RCC 7860 (cell line): ENCODE results near the gene MINAR1.

Experiments
- DNase-seq: peaks from one replicate; pipeline ENCODE4 v3.0.0-alpha.2; 2015; ENCODE audit warnings: low spot score
- FAIRE-seq: peaks from 2 replicates; lab custom pipeline; 2012; peaks lifted over from hg19 to GRCh38; lab: Jason Lieb, UNC

MINAR1 gene

DNA sequence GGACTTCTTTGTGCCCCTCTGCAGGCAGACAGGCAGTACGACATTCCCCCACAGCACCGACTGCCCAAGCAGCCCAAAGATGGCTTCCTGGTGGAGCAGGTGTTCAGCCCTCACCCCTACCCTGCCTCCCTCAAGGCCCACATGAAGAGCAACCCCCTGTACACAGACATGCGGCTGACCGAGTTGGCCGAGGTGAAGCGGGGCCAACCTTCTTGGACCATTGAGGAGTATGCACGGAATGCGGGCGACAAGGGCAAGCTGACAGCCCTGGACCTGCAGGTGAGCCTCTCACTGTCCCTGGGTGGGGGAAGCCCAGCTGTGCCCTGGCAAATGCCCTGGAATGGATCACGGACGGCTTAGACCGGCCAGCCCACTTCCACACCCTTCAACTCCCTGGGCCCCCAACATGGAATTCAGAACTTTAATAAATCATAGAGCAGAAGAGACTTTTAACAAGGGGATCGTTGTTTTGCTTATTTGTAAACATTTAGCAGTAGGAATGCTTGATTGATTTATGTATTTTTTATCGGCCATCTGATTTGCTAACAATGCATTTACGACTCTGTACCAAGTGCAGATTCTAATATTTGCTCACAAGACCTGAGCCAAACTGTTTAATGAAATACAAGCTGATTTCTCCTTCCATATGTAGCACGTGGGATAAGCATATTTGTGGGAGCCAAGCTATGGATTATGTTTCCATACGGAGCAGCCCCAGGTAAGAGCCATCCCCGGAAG lies 31.1 kb downstream of the MINAR1 start:
- no peak for DNase-seq

DNA sequence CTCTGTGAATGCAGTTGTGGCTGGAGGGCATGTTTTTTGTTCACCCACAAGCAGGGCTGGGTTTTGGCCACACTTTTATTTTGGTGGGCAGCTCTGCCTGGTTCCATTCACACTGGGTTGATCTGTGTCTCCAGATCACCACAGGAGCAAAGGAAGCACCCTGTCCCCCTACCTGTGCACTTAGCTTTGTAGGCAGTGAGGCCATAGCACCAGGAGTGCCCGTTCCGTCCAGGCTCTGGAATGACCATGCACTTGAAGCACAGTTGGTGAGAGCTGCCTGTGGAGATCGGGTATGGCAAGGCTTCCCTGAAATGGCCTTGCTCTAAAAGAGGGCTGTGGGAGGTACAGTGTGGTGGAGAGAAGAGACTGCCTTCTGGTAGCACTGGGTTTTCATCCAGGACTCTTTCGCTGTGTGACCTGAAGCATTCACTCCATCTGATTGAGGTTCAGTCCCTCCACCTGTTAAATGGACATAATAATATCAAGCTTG lies 31.7 kb downstream of the MINAR1 start:
- no peak for FAIRE-seq
- DNase-seq = no peak

More for the DNA sequence above, 31.1 kb downstream of the MINAR1 start:
- no peak for FAIRE-seq

DNA sequence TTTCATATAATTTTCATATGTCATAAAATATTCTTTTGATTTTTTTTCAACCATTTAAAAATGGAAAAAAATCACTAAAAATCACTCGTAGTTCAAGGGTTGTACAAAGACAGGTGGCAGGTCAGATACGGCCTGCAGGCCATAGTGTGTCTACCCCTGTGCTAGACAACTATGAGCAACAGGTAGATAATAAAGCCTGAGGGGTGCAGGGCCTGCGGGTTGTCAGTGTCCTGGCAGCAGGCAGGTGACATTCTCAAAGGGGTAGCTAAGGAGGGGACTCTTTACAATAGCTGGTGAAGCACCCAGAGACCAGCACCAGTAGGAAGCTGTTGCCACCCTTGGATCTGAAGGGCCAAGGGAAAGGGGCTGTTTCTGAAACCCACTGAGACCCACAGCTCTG lies 34.4 kb downstream of the MINAR1 start:
- DNase-seq = no peak
- FAIRE-seq = no peak

DNA sequence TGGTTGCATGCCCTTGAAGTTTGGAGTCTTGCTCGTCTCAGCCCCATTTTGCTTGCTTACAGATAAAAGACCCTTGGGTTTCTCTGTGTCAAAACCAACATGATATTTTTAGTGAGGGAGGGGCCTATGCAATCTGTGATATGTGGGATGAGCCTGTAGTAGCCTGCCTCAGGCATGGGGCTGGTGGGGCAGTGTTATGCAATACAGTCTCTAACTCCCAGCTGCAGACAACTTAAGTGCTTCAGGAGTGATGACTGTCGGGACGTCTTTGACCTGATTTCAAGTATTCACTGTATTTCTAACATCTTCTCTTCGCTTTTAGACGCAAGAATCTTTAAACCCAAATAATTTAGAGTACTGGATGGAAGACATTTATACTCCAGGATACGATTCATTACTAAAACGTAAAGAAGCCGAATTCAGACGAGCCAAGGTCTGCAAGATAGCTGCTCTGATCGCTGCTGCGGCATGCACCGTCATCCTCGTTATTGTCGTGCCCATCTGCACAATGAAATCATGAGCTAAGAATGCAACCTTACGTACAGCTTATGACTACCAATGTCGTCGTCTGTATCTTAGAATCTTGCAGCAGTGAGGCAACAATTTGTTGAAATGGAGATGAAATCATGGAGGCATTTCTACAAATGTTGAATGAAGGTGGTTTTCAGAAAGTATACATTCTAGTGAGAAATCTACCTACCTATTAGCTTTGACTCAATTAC lies 35.9 kb downstream of the MINAR1 start:
- FAIRE-seq = no peak
- DNase-seq = no peak

DNA sequence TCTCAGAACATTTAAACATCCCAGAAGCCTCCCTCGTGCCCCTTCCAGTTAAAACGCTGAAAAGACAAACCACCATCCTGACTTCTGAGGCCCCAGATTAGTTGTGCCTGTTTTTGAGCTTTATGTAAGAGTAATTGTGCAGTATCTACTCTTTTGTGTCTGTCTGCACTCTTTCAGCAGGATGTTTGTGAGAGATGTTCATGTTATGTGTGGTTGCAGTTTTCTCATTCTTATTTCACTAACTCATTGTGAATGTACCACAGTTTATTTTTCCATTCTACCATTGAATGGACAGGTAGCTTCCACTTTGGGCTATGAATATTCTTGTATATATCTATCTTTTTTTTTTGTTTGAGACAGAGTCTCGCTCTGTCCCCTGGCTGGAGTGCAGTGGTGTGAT lies 40.3 kb downstream of the MINAR1 start:
- FAIRE-seq (no peak), DNase-seq (no peak)

DNA sequence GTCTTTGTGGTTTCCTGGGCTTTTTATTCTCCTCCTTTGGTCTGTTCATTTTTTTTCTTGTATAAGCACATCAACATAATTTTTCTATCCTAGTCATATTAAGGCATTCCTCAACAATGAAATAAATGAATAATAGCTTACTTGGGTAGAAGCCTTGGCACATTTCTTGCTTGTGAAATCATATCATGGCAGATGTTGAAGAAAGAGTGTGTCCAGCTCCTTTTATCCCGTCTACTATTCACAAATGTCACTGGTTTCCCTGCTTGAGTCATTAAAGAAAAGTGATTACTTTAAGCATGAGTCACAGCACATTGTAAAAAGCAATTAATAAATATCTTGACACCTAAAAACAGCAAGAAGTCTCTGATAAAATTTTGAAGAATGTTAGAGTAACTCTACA lies 42.1 kb downstream of the MINAR1 start:
- DNase-seq (no peak), FAIRE-seq (no peak)

DNA sequence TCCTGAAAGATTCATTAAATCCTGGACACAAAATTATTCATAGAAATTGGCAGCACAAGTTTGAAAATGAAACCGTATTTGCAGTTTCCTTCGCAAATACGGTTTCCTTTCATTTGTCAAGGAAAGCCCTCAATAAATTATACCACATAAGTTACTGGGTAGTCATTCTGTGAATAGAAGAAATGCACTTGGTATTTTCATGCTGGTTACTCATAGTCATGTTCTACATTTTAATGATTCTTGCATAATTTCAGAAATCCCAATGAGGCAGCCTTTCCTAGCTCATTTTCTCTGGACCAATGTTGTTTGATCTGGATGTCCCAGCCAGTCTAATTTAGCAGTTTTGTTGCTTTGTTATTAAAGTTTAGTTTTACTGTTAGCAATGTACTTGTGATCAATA lies 43.2 kb downstream of the MINAR1 start:
- FAIRE-seq (no peak), DNase-seq (no peak)

DNA sequence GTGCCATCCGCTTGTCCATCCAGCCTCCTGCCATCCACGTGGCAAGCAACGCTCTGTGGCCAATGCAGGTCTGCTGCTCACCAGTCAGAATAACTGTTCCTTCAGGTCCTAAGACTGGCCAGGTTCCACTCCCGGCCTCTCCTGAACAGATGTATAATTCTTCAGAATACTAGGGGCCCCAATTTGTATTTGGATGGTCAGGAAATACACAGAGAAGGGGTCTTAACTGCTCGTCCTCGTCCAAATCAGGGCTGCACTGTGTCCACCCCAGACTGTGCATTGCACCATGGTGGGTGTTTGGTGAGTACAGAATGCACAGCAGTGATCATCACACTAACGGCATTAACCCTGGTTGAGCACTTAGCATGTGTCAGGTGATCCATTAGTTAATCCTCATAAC lies 46.0 kb downstream of the MINAR1 start:
- DNase-seq = no peak
- no peak for FAIRE-seq

DNA sequence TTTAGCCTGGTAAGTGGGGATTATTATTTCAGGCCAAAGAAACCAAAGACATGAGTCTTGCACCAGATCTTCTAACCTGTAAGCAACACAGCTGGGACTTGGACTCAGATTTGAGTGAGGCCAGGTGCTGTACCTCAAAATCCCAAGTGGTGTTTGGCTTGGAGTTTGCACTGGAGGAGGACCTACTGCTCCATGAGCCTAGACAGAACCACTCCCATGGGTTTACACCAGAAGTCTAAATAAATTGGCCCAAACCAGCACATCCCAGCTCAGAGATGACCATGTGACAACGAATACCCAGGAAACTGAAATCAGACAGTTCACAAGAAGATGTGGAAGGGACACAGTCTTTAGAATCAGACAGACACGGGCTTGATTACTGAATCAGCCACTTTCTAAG lies 47.5 kb downstream of the MINAR1 start:
- FAIRE-seq (no peak), DNase-seq (no peak)

DNA sequence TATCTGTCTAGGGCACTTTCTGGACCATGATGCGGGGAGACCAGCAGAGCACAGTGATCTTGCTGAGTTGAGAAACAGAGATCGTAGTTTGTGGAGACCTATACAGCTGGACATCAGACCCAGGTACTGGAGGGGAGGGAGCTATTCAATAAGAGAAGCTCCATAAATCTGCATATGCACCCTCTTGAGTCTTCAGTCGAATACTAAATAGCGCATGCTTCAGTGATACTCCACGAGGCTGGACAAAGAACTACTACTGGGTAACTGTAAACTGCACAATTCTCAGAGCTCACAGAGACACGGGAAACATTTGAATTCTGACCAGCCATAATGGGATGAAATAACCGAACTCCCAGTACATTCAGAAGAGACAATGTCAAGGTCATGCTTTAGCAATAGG lies 49.7 kb downstream of the MINAR1 start:
- FAIRE-seq (no peak), DNase-seq (no peak)
